Pons (tissue), 1 donor: ENCODE measurements around the gene GRIN3B.
"Not testable (repeated sequence)": the region's sequence is repeated elsewhere in the genome, so short reads cannot be mapped to it uniquely, and the experiment has no call there.

ENCODE experiments used
- DNase-seq: peaks from one replicate; pipeline ENCODE4 v3.0.0-alpha.2; 2016; ENCODE audit warnings: low spot score

GRIN3B gene, protein sequence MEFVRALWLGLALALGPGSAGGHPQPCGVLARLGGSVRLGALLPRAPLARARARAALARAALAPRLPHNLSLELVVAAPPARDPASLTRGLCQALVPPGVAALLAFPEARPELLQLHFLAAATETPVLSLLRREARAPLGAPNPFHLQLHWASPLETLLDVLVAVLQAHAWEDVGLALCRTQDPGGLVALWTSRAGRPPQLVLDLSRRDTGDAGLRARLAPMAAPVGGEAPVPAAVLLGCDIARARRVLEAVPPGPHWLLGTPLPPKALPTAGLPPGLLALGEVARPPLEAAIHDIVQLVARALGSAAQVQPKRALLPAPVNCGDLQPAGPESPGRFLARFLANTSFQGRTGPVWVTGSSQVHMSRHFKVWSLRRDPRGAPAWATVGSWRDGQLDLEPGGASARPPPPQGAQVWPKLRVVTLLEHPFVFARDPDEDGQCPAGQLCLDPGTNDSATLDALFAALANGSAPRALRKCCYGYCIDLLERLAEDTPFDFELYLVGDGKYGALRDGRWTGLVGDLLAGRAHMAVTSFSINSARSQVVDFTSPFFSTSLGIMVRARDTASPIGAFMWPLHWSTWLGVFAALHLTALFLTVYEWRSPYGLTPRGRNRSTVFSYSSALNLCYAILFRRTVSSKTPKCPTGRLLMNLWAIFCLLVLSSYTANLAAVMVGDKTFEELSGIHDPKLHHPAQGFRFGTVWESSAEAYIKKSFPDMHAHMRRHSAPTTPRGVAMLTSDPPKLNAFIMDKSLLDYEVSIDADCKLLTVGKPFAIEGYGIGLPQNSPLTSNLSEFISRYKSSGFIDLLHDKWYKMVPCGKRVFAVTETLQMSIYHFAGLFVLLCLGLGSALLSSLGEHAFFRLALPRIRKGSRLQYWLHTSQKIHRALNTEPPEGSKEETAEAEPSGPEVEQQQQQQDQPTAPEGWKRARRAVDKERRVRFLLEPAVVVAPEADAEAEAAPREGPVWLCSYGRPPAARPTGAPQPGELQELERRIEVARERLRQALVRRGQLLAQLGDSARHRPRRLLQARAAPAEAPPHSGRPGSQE

GRCh38 chr19:1000095-1000494 lies at the start of gene GRIN3B:
TSS of gene GRIN3B (plus strand) at chr19:1000419. CDS start at chr19:1000438, 19 bp downstream.
- DNase-seq: no peak

GRCh38 chr19:952049-952679 lies 48.1 kb upstream of the GRIN3B start:
- no peak for DNase-seq

- no peak for DNase-seq
Measured at GRCh38 chr19:952680-953444, 47.4 kb upstream of the GRIN3B start.

DNA sequence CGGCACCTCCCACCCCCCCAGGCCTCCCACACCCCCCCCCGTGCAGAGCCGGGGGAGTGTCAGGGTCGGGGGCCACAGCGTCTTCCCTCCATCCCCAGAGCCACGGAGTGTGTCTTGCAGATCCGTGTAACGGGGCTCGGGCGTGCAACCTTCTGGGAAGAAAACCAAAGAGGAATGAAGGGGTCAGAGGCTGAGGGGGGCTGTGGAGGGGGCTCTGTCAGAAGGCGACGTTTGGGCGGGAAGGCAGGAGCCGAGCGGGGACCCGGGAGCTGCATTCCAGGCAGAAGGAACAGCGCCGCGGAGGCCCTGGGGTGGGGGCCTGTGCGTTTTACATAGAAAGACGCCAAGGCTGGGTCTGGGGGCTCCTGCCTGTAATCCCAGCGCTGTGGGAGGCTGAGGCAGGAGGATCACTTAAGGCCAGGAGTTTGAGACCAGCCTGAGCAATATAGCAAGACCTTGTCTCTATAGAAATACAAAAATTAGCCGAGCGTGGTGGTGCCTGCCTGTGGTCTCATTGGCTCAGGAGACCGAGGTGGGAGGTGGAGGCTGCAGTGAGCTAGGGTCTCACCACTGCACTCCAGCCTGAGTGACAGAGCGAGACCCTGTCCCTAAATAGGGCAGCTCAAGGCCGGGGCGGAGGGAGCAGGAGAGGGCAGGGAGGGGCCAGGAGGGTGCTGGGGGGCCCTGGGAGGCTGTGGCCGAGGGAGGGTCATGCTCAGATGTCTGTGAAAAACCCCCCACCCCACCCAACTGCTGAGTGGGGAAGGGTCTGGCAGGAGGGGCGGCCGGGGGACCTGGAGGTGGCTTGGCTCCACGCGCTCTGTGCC lies 46.6 kb upstream of the GRIN3B start:
- DNase-seq: no peak

DNA sequence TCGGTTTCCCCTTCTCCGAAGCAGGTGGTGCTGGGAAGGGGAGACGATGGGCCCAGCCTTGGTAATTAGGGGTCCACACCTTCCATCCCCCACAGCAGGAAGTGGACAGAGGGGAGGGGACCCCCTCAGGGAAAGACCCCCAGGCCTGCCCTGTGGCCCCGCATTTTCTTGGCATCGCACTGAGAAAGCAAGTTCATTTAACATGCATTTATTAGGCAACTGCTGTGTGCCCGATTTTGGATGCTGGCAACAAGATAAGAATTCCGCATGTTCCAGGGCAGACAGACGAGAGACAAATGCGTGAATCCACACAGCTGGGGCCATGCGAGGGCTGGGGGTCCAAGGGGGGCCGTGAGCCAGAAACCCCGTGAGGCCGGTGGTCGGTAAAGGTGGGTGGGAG lies 45.9 kb upstream of the GRIN3B start:
- no peak for DNase-seq

DNA sequence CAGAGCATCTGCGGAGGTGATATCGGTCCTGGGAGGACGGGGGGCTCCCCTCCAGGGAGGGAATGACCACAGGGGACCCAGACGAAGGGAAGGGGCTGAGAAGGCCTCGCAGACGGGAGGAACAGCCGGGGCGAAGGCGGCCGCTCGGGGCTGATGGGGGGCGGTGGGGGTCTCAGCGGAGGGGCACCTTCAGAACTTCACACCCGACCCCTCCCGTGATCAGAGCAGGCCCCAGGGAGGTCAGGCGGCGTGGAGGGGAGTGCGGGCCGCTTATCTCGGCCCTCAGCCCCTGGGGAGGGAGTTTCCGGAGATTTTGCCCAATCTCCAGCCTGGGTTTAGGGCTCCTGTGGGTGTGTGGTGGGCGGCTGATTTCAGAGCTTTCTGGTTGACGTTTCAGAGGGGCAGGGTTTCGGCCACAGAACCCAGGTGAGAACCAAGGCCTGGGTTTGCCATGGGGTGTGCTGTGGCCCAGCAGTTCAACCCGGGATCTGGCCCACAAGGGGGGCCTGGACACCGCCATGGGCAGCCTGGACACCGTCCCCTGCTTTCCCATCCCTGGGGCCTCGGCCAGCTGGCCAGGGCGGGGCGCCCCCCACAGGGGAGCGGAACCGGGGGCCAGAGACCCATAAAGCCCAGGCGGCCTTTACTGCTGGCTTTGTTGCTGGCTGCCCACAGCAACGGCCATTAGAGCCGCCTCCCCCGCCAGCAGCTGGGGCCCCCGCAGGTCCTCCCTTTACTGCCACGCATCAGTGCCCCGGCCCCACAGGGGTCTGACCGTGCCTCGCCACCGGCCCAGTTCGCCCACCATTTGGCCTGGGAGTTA lies 45.3 kb upstream of the GRIN3B start:
- DNase-seq: no peak

GRCh38 chr19:955803-956765 lies 44.1 kb upstream of the GRIN3B start:
- DNase-seq: no peak

- DNase-seq: no peak
Measured at GRCh38 chr19:956766-957440, 43.3 kb upstream of the GRIN3B start.

GRCh38 chr19:957578-957977 lies 42.6 kb upstream of the GRIN3B start:
- not testable (repeated sequence) for DNase-seq

DNA sequence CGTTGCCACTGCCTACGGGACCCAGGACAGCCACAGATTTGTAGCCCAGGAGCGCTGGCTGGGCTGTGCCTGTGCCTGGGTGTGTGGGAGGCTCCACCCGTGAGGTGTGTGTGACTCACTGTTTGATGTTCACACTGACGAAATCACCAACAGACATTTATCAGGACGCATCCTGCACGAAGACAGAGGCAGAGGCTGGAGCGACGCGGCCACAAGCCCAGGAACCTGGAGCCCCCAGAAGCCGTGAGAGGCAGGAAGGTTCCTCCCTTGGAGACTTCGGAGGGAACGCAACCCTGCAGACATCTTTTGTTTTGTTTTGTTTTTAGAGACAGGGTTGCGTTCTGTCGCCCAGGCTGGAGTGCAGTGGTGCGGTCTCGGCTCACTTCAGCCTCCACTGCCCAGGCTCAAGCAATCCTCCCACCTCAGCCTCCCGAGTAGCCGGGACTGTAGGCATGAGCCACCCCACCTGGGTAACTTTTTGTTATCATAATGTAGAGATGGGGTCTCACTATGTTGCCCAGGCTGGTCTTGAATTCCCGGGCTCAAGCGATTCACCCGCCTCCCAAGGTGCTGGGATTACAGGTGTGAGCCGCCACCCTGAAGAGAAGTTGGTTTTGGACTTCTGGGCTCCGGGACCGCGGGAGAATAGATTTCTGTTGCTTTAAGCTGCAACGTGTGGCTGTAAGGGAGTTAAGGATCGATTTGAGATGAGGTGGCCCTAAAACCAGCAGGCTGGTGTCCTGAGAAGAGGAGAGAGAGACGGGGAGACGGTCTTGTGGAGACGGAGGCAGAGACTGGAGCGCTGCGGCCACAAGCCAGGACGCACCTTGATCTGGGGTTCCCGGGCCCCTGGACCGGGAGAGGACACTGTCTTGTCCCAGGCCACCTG lies 41.0 kb upstream of the GRIN3B start:
- no peak for DNase-seq

GRCh38 chr19:960020-960419 lies 40.2 kb upstream of the GRIN3B start:
- DNase-seq: no peak

GRCh38 chr19:960601-960938 lies 39.6 kb upstream of the GRIN3B start:
- no peak for DNase-seq

GRCh38 chr19:961866-962620 lies 38.2 kb upstream of the GRIN3B start:
- DNase-seq: no peak

- no peak for DNase-seq
Measured at GRCh38 chr19:962683-963400, 37.4 kb upstream of the GRIN3B start.

- DNase-seq: no peak
Measured at GRCh38 chr19:963486-963951, 36.7 kb upstream of the GRIN3B start.
